Mucosa of descending colon (tissue), 3 donors: Measurements from ENCODE around the gene SFMBT1. TPM values are rescaled to one million over a fixed set of nuclear protein-coding genes. Genes with fewer than 3 reads are reported as not detected.

ENCODE experiments used
- ATAC-seq: fragments of 200-7000 bp; cut with Tn5 transposase; one replicate; pipeline ENCODE4 v1.9.1; 2020; ENCODE audit warnings: mild to moderate bottlenecking, moderate library complexity
- DNase-seq, 3 donors: peaks; one replicate each; pipeline ENCODE4 v3.0.0-alpha.2; 2020
- H3K36me3 ChIP-seq: fragments of 200-600 bp; one replicate; pipeline ENCODE4 v1.8.0; 2021; ENCODE audit warnings: low read depth, mild to moderate bottlenecking
- H3K4me1 ChIP-seq: fragments of 200-600 bp; one replicate; pipeline ENCODE4 v1.8.0; 2021; ENCODE audit warnings: low read depth, mild to moderate bottlenecking
- H3K4me3 ChIP-seq: fragments of 200-600 bp; one replicate; pipeline ENCODE4 v1.8.0; 2021; ENCODE audit warnings: mild to moderate bottlenecking
- H3K9me3 ChIP-seq: fragments of 200-600 bp; one replicate; pipeline ENCODE4 v1.8.0; 2021; ENCODE audit warnings: mild to moderate bottlenecking
- CTCF ChIP-seq: fragments of 200-600 bp; IDR thresholded peaks from one replicate; pipeline ENCODE4 v1.8.0; 2022; ENCODE audit warnings: antibody characterized with exemption, mild to moderate bottlenecking
- intact Hi-C, 2 donors: fragments of 100-400 bp; cut with DNase I in 1 of 2; cut with micrococcal nuclease in 1 of 2; formaldehyde crosslinking; loops; one replicate each; pipeline versions ENCODE4 v1.11.0 to v1.11.1; 2022; cut with DNase I, micrococcal nuclease
- total RNA-seq, 3 donors: library from RNA; stranded (reverse); fragmentation: NEBNext Ultra II Directional in 2 of 3; extraction: Animal tissue kit (Norgen Biotek cat#: 25700) in 2 of 3; gene quantifications; one replicate each; pipeline versions ENCODE4 v1.2.1 to v1.2.4, GENCODE V29; 2021 to 2023
- donor health status: DM: no; HTN: no; CAD: no; lungs with moderate emphysema.
- donor health status: DM: no; HTN: no; CAD: no.
- donor health status: DM: no; HTN: yes; CAD: no.

Gene SFMBT1
- total RNA-seq, 3 donors from 2014 or later: 19.7 to 22.8 (median 19.8) TPM

- DNase-seq (peak; percentile 61 to 75 (median 74)), ATAC-seq (peak; percentile 68)
- intact Hi-C loops: no loop called here
- H3K4me1 ChIP-seq: peaks cover 7% of the 10 kb centered on the region
- H3K4me3 ChIP-seq: peak overlapping the region; percentile 88
- H3K9me3 ChIP-seq: no peaks in the 10 kb centered on the region
- no peaks in the 10 kb centered on the region for H3K36me3 ChIP-seq
- TF ChIP-seq CTCF: no peak
Observed at GRCh38 chr3:53044711-53045517, 959 bp downstream of the SFMBT1 start.

- ATAC-seq: no peak
- DNase-seq: no peak
- peaks cover 7% of the 10 kb centered on the region for H3K4me1 ChIP-seq
Observed at GRCh38 chr3:53044371-53044710, 1.5 kb downstream of the SFMBT1 start.

GRCh38 chr3:53043738-53044137 lies 2.1 kb downstream of the SFMBT1 start:
- intact Hi-C loops: no loop called here
- H3K9me3 ChIP-seq: no peaks in the 10 kb centered on the region
- TF ChIP-seq CTCF: no peak
- no peaks in the 10 kb centered on the region for H3K36me3 ChIP-seq
- no peak overlapping the region for H3K4me3 ChIP-seq
- H3K4me1 ChIP-seq: peaks cover 7% of the 10 kb centered on the region
- DNase-seq: no peak
- ATAC-seq: no peak

More at GRCh38 chr3:53044371-53044710, 1.5 kb downstream of the SFMBT1 start:
- no peaks in the 10 kb centered on the region for H3K9me3 ChIP-seq
- no peak overlapping the region for H3K4me3 ChIP-seq
- no peak for TF ChIP-seq CTCF
- intact Hi-C loops: no loop called here
- H3K36me3 ChIP-seq: no peaks in the 10 kb centered on the region

GRCh38 chr3:53042651-53043050 lies 3.2 kb downstream of the SFMBT1 start:
- no peak for TF ChIP-seq CTCF
- Histone ChIP-seq H3K36me3 (no peaks in the 10 kb centered on the region), H3K4me1 (peaks cover 7% of the 10 kb centered on the region), H3K4me3 (no peak overlapping the region), H3K9me3 (no peaks in the 10 kb centered on the region)
- ATAC-seq: no peak
- no peak for DNase-seq
- intact Hi-C loops: no loop called here

- intact Hi-C loops: no loop called here
- TF ChIP-seq CTCF: no peak
- Histone ChIP-seq H3K36me3 (no peaks in the 10 kb centered on the region), H3K4me3 (no peak overlapping the region), H3K4me1 (peaks cover 3% of the 10 kb centered on the region), H3K9me3 (no peaks in the 10 kb centered on the region)
- ATAC-seq: no peak
- no peak for DNase-seq
Observed at GRCh38 chr3:53040351-53040820, 5.5 kb downstream of the SFMBT1 start.
